HL-60 (cell line): ENCODE results near the gene SLC49A4.

Experiments used
- DNase-seq, 2 experiments: peaks; one replicate each; pipeline ENCODE4 v3.0.0-alpha.2; 2010 to 2020; ENCODE audit warnings: low read depth in 1 of 2, low spot score in 1 of 2
- H3K27ac ChIP-seq: fragments of 250-450 bp; sonication (Bioruptor Pico); replicated peaks from 2 replicates; pipeline ENCODE4 v1.5.1; 2020; ENCODE audit warnings: mild to moderate bottlenecking, moderate library complexity
- H3K27me3 ChIP-seq: fragments of 250-450 bp; sonication (Bioruptor Pico); 2 replicates; pipeline ENCODE4 v1.5.1; 2021; ENCODE audit warnings: mild to moderate bottlenecking, moderate library complexity; ENCODE audit not compliant: insufficient read depth, poor library complexity, severe bottlenecking
- H3K4me3 ChIP-seq: replicated peaks from 2 replicates; pipeline ENCODE4 v1.5.1; 2011; ENCODE audit warnings: mild to moderate bottlenecking, control low read depth, low read length; ENCODE audit not compliant: insufficient read depth
- CTCF ChIP-seq: IDR thresholded peaks from one replicate; pipeline ENCODE4 v1.5.1; 2011; ENCODE audit warnings: low read length, control low read depth, inconsistent platforms; ENCODE audit not compliant: insufficient read depth
- GABPA ChIP-seq: IDR thresholded peaks from 2 replicates; pipeline ENCODE4 v1.6.1; 2012; ENCODE audit warnings: low read depth
- POLR2AphosphoS5 ChIP-seq: IDR thresholded peaks from 2 replicates; pipeline ENCODE4 v1.6.1; 2012; ENCODE audit warnings: low read depth
- SPI1 ChIP-seq: IDR thresholded peaks from 2 replicates; pipeline ENCODE4 v1.6.1; 2012; ENCODE audit warnings: low read depth, mild to moderate bottlenecking, borderline replicate concordance
- TF ChIP-seq, protein P1 (sequence below): IDR thresholded peaks from 2 replicates; pipeline ENCODE4 v1.6.1; 2012; ENCODE audit warnings: low read depth; ENCODE audit not compliant: insufficient replicate concordance

Gene SLC49A4

DNA sequence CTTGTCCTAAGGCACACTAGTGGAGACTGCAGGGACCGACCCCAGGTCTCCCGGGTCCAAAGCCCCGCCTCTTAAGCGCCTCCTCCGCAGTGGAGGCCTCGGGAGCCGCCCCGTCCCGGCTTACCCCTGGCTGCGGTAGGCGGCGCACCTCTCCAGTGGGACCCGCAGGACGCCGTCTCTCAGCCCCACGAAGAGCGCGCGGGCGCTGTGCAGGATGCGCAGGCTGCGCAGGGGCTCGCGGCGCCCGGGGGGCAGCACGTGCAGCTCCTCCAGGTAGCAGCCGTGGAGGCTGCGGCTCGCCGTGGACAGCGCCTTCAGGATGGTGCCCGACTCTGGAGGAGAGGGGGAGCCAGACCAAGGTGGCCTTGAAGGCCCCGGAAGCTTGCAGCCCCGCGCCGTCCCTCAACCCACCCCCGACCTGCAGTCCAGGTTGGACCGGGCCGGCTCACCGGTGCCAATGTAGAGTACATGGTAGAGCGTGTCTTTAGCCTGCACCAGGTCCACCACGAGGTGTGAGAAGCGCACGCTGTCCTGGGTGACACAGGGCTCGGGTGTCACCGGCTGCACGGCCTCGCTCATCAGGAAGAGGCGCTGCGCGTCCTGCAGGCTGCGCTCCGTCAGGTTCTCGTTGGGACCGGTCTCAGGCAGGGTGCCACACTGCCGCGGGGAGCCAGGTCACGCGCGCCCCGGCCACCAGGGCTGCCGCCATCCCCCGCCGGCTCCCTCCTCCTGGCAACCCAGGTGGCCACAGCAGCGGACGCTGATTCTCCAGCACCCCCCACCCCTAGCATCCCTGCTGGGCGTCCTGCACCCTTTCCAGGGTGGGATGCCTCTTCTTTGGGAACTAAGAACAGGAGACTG is 127.2 kb downstream of the SLC49A4 start:
- TF ChIP-seq POLR2AphosphoS5 = no peak
- TF ChIP-seq, protein P1, sequence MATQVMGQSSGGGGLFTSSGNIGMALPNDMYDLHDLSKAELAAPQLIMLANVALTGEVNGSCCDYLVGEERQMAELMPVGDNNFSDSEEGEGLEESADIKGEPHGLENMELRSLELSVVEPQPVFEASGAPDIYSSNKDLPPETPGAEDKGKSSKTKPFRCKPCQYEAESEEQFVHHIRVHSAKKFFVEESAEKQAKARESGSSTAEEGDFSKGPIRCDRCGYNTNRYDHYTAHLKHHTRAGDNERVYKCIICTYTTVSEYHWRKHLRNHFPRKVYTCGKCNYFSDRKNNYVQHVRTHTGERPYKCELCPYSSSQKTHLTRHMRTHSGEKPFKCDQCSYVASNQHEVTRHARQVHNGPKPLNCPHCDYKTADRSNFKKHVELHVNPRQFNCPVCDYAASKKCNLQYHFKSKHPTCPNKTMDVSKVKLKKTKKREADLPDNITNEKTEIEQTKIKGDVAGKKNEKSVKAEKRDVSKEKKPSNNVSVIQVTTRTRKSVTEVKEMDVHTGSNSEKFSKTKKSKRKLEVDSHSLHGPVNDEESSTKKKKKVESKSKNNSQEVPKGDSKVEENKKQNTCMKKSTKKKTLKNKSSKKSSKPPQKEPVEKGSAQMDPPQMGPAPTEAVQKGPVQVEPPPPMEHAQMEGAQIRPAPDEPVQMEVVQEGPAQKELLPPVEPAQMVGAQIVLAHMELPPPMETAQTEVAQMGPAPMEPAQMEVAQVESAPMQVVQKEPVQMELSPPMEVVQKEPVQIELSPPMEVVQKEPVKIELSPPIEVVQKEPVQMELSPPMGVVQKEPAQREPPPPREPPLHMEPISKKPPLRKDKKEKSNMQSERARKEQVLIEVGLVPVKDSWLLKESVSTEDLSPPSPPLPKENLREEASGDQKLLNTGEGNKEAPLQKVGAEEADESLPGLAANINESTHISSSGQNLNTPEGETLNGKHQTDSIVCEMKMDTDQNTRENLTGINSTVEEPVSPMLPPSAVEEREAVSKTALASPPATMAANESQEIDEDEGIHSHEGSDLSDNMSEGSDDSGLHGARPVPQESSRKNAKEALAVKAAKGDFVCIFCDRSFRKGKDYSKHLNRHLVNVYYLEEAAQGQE = peak; percentile 71
- H3K27me3 ChIP-seq = peaks cover 21% of the 10 kb centered on the region
- H3K27ac ChIP-seq = no peak overlapping the region
- peak; percentile 18 to 34 for DNase-seq
- peak overlapping the region; percentile 27 for H3K4me3 ChIP-seq

DNA sequence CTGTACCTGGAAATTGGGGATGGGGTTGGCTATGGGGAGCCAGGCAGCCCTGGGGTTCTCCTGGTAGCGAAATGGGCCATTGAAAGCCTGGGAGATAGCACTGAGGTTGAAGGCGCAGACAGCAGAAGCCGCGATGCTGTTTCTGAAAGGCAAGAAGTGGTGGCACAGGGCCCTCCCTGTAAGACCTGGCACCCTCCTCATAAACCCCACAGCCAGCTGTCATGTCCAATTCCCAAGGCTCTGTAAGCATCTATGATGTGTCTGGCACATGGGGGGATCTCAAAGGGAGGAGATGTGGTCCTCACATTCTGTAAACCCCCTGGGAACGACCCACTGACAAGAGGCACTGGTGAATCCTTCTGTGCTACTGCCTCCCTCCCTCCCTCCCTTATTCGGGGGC is 128.7 kb downstream of the SLC49A4 start:
- Histone ChIP-seq H3K4me3 (no peak overlapping the region), H3K27me3 (peaks cover 21% of the 10 kb centered on the region), H3K27ac (no peak overlapping the region)
- TF ChIP-seq GABPA = no peak
- TF ChIP-seq, protein P1 = no peak
- TF ChIP-seq POLR2AphosphoS5 = no peak
- TF ChIP-seq CTCF = no peak
- DNase-seq = no peak

GRCh38 chr3:122924056-122924455 is 129.2 kb downstream of the SLC49A4 start:
- H3K27ac ChIP-seq = no peak overlapping the region
- no peak overlapping the region for H3K4me3 ChIP-seq
- H3K27me3 ChIP-seq = peaks cover 21% of the 10 kb centered on the region
- no peak for DNase-seq
- TF ChIP-seq, protein P1 = no peak
- TF ChIP-seq GABPA = no peak
- no peak for TF ChIP-seq SPI1
- TF ChIP-seq CTCF = no peak
- TF ChIP-seq POLR2AphosphoS5 = no peak
